GM19351 (cell line): Measurements from ENCODE around the gene FARP1.

Source experiments
- ATAC-seq: cut with Tn5 transposase; IDR thresholded peaks from one replicate; pipeline ENCODE4 v1.9.1; 2021; ENCODE audit warnings: mild to moderate bottlenecking, moderate library complexity; ENCODE audit not compliant: unreplicated experiment

The FARP1 gene

DNA sequence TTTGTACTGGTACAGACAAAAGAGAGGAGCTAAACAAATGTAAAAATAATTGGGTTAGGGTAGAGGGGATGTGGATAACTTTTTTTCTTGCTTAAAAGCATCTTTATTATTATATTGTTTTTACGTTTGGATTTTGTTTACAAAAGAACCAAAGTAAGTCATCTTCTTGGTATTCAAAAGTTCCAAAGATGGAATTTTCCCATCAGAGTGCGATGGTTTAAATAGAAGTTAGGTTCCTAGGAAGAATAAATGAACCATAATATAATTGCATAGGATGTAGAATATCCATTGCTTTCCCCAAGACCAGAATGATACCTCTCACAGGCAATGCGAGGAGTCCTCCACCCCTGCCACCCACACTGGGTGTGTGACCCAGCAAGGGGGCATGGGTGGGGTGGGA is 133.6 kb downstream of the FARP1 start:
- ATAC-seq = no peak

DNA sequence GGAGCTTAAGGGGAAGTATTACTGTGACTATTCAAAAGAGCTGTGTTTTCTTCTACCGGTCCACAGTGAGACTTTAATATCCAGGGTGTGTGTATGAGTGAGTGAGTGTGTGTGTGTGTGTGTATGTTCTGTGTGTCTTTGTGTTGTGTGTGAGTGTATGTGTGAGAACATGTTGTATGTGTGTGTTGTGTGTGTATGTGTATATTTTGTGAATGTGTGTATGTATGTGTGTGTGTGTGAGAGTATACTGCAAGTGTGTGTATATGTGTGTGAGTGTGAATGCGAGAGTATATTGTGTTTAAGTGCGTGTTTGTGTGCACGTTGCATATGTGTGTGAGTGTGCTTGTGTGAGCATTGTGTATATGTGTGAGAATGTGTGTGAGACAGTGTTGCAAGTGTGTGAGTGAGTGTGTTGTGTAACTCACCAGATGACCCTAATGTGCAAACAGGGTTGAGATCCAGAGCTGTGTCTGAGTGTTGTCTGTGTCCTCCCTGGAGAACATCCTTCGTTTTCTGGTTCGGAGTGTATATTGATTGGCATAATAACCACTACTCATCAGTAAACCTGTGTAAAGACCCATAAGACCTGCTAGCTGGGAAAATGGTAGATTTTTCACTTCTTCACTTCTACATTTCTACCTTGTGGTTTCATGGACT is 135.3 kb downstream of the FARP1 start:
- no peak for ATAC-seq

- ATAC-seq = no peak
These were observed 136.7 kb downstream of the FARP1 start for GRCh38 chr13:98279473-98280175.

GRCh38 chr13:98280176-98280510 is 137.2 kb downstream of the FARP1 start:
- no peak for ATAC-seq

- no peak for ATAC-seq
These were observed 141.8 kb downstream of the FARP1 start for GRCh38 chr13:98284679-98285078.

GRCh38 chr13:98285317-98285716 is 142.4 kb downstream of the FARP1 start:
- no peak for ATAC-seq

DNA sequence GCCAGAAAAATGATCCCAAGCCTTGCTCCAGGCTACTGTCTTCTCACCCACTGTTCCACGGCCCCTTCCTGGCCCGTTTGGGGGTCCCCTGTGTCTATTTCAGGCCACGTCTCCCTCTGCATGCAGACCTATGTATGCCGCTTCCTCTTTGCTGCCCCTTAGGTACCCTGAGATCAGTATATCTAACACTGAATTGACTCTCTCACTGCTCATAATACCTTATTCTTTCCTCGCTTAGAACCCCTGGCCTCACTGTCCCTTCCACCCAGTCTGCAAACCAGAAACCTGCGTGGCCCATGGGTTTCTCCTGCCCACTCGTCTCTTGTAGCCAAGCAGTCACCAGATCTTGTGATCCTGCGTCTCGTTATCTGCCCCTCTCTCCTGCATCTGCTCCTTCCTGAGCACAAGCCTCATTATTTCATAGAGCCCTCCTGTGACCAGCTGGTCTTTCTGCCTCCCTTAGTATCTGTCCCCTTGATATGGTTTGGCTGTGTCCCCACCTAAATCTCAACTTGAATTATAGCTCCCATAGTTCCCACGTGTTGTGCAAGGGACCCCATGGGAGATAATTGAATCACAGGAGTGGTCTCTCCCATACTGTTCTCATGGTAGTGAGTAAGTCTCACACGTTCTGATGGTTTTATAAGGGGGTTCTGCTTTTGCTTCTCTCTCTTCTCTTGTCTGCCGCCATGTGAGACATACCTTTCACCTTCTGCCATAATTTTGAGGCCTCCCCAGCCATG is 143.1 kb downstream of the FARP1 start:
- ATAC-seq = no peak

DNA sequence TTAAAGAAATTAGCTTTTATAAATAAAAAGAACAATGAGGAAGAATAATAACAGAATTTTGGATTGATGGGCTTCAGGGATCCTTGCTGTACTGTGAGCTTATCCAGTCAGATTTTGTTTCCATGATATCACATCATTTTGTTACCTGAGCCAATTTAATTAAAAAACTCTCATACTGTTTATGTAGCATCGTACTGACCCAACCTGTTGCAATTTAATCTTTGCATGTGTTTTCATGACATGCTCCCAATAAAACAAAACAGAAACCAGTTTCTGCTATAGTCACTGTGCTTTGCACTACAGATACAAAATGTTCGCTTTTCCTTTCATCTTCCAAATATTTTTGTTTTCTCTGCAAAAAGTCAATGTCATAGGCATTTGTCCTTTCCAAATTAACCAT is 143.9 kb downstream of the FARP1 start:
- ATAC-seq = no peak

DNA sequence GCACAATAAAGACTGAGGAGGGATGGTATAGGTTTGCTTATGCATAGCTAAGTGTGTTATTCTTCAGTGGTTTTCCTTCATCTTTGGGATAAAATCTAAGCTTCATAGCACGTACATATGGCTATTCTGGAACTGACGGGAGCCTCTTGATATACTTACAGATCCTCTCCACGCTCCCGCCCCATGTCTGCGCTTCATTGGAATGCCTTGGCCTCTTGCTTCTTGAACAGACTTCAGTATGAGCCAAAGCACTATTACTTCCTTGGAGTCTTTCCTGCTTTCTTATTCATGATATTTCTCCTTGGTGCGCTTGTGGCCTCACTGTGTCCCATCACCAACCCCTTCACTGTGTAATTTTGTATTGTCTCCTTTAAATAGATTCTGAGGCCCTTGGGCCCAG is 145.3 kb downstream of the FARP1 start:
- ATAC-seq = no peak

DNA sequence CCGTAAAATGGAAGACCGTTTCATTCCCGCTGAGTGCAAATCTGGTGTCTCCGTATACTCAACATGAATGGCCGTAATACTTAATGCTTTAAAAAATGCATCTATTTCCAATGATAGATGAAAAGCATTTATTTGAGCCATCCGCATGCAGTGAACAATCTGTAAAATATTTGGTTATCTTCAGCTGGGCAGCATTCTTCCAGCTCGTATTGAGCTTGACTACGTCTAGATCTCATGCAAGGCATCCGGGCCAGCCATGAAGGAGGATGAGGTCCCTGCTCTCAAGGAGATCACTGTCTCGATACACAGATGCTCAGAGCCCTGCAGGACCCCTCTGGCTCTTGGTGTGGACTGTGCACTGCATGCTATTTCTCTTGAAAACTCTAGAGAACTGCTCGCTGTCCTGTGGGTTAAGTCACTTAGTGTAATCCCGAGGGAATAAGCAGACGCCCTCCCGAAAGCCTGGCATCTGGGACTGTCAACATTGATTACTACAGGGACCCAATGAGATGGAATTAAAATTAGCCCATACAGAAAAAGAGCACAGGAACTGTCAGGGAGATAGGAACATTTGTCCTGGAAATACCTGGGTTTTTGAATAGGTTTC is 146.5 kb downstream of the FARP1 start:
- ATAC-seq = no peak

GRCh38 chr13:98290261-98290660 is 147.4 kb downstream of the FARP1 start:
- no peak for ATAC-seq

DNA sequence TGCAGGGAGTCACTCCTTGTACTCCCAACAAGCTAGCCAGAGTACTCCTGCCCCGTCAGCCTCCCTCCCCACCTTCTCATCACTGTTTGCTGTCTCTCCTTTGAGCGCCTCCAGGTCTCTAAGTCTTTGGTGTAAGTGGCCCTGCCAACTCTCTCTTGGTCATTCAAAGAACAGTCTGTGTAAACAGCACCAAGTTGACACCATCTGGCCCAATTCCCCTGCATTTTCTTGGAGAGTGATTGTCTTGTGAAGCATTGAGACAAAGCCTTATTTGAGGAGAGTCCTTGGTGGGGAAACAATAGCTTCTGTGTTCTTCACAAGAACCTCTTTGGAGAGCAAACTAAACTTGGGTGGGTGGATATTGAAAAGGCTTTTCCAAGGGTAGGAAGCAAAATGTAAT is 148.8 kb downstream of the FARP1 start:
- ATAC-seq = no peak

DNA sequence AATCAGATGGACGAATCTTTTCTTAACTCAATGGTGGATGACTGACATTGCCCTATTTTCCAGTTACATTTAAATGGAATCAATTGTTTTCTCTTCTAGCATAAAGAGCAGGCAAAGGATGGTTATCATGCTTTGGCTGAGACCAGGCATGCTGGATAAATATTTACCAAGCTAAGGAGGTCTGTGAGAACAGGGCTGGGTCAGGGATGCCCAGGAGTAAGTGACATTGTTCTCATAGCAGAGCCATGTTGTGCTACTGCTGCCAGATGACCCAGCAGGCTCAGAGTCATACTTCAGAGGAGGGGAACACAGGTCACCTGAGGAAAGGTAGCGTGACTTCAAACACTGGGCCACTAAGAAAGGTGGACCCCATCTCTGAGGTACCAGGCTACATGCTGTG is 150.2 kb downstream of the FARP1 start:
- no peak for ATAC-seq

GRCh38 chr13:98293570-98294142 is 150.8 kb downstream of the FARP1 start:
- no peak for ATAC-seq

GRCh38 chr13:98295371-98295770 is 152.5 kb downstream of the FARP1 start:
- ATAC-seq = no peak

- ATAC-seq = no peak
These were observed 154.2 kb downstream of the FARP1 start for GRCh38 chr13:98297051-98297450.

- ATAC-seq = no peak
These were observed 154.9 kb downstream of the FARP1 start for GRCh38 chr13:98297745-98298144.

DNA sequence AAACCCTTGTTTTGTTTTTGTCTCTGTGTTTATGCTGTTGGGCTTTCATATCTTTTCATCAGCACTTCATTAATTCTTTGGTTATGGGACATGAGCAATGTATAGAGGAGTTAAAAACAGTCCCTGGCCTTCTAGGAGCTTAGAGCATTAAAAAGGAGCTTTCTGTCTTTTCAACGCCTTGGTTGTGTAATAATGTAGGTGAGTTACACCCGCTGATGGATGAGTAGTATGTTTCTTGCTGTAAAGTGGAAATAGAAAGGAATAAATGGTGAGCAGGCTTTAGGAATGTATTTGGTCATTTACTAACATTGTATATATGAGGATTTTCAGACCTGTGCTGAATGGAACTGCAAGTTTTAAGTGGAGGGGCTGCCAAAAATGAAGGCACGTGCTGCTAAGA is 155.7 kb downstream of the FARP1 start:
- ATAC-seq = no peak

DNA sequence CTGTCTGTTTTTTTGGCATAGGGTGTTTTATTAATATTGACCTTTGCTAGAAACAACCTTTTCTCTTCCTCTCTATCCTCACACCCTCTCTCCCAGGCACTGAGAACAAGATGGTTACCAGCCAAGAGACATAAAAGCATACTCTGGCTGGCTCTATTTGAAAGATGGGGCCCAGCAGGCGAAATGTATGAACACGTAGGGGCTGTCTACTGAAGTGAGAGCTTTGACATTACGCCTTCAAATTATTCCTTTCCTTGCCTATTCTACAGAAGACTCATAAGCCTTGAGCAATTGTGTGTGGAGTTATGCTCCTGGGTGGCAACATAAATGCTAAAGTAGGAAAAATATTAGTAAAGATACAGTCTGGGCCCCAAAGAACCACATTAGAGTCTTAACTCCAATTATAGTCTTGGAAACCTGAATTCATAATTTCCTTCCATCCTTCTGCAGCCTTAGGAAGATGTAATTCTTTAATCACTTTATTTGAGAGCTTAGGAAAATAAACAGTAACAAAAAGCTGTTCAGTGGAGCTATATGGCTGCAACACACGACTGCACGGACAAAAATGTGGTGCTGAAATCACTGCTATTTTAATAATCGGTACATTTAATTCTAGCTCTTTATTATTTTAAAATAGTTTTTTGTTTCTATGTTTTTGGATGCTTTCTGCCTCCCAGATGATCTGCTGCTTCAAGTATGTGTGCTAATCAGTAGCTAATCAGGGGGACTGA is 156.5 kb downstream of the FARP1 start:
- ATAC-seq = no peak

- no peak for ATAC-seq
These were observed 157.1 kb downstream of the FARP1 start for GRCh38 chr13:98299966-98300350.
